A549 treated with Hydrocortisone at 1 μM for 4 hours (cell line): ENCODE results near the gene FZD8. TPM values are rescaled to one million over a fixed set of nuclear protein-coding genes. Genes with fewer than 3 reads are reported as not detected.

Source experiments
- total RNA-seq: library from RNA; stranded (reverse); fragments of 200-300 nt; extraction: Qiagen RNA extraction; gene quantifications from 5 replicates; pipeline ENCODE4 v1.2.3, GENCODE V29; 2022

Gene FZD8
- total RNA-seq: 3.6 to 5.3 TPM (median 4.9 TPM) in 5 replicates

DNA sequence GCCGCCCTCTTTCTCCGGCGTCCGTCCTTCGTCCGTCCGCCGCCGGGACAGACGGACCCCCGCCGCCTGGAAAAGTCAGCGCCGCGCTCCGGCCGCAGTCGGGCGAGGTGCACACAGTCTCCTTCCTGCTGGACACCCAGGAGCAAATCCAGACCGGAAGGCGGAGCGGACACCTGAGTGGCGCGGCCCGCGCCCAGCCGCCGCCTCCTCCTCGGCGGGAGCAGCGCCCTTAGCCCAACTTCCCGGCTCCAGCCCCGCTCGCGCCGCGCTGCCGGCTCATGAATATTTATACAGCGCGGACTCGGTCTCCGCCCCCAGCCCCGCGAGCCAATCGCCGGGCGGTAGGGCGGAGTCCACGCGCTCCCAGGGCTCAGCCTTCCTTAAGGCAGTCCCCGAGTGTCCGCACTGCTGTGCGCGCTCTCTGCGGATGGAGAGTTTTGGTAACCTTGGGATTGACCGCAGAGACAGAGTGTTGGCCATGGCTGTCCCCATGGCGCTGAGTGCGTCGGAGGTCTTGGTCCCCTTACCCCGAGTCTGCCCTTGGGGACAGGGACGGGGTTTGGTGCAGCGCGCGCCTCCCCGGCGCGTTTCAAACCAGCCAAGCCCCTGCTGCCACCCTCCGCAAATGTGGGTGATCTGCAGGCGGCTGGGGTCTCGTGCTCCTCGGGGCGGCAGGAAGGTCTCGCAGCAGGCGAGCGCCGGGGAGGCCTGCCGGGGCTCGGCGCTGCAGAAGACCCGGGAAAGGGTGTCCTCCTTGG, at the start of gene FZD8:
TSS of gene FZD8 (minus strand) at position 262 of the 758 bp plus-strand sequence. CDS start 867 bp downstream, outside the sequence.

DNA sequence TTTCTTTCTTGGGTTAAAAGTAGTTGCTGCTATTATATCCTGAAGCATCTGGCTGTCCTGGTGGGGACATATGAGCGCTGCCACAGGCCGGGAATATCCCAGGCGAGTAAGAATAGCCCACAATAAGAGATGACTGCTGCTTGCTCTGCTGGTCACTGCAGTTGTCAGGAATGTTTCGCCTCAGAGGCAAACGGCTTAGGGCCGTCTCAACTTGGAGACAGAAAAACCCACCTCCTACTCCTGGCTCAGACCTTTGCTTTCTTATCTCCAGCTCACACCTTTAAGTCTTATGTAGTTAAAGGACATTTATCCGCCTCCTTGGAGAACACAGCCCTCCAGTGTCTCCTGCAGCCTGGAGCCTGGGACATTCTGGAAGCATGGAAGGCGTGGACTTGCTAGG, 36.9 kb downstream of the FZD8 start, which contains the start of gene GJD4:
TSS of gene GJD4 (plus strand) at position 151 of the 400 bp plus-strand sequence. CDS start at position 378, 227 bp downstream.

Other genes with a start within 250 kb of the FZD8 start
- not detected in 5 replicates for gene GJD4, start 37.0 kb downstream of the FZD8 start, total RNA-seq